NCI-H446 treated with DMSO at 0.1 percent for 48 hours (cell line): ENCODE measurements around the gene CENPX.
"Not testable (repeated sequence)": the region's sequence is repeated elsewhere in the genome, so short reads cannot be mapped to it uniquely, and the experiment has no call there.

Experiments
- DNase-seq: peaks from one replicate; lab custom pipeline; 2025; lab: John Stamatoyannopoulos, UW

The CENPX gene

GRCh38 chr17:81998691-81999438, 23.8 kb downstream of the CENPX start:
- no peak for DNase-seq

GRCh38 chr17:81998212-81998611, 24.5 kb downstream of the CENPX start:
- DNase-seq: no peak

GRCh38 chr17:81996757-81997441, 25.8 kb downstream of the CENPX start:
- DNase-seq: no peak

GRCh38 chr17:81996232-81996756, 26.4 kb downstream of the CENPX start:
- DNase-seq: no peak

- DNase-seq: no peak
Observed at GRCh38 chr17:81995463-81996231, 27.0 kb downstream of the CENPX start.

GRCh38 chr17:81994593-81995462, 27.9 kb downstream of the CENPX start:
- no peak for DNase-seq

GRCh38 chr17:81993729-81994592, 28.7 kb downstream of the CENPX start:
- no peak for DNase-seq

GRCh38 chr17:81992306-81993102, 30.2 kb downstream of the CENPX start:
- no peak for DNase-seq

- peak; percentile 41 for DNase-seq
Observed at GRCh38 chr17:81991684-81992305, 30.9 kb downstream of the CENPX start.

- DNase-seq: no peak
Observed at GRCh38 chr17:81990836-81991683, 31.6 kb downstream of the CENPX start.

- DNase-seq: no peak
Observed at GRCh38 chr17:81987161-81987770, 35.4 kb downstream of the CENPX start.

GRCh38 chr17:81986606-81987005, 36.1 kb downstream of the CENPX start:
- DNase-seq: no peak

- DNase-seq: no peak
Observed at GRCh38 chr17:81984773-81985410, 37.8 kb downstream of the CENPX start.

GRCh38 chr17:81983639-81984373, 38.9 kb downstream of the CENPX start:
- DNase-seq: no peak

- no peak for DNase-seq
Observed at GRCh38 chr17:81983011-81983638, 39.6 kb downstream of the CENPX start.

- DNase-seq: not testable (repeated sequence)
Observed at GRCh38 chr17:81981511-81981910, 41.2 kb downstream of the CENPX start.
